Measurements from ENCODE around the gene TPBGL. TPM values are rescaled to one million over a fixed set of nuclear protein-coding genes. Genes with fewer than 3 reads are reported as not detected.

TPBGL gene
- total RNA-seq = under 1 TPM; 0.07 to 0.14 TPM

GRCh38 chr11:75240311-75241035 lies at the start of gene TPBGL:
TSS of gene TPBGL (plus strand) at chr11:75240774. CDS start at chr11:75241050, 276 bp downstream.
- Mint-ChIP-seq H3K4me3 (peak within 1 kb of the TSS; percentile 86 to 89), H3K9me3 (no peaks in the 10 kb centered on the region), H3K27me3 (ENCODE audit: low read depth) (peaks cover 47% of the 10 kb centered on the region), H3K4me1 (ENCODE audit: low read depth) (peaks cover 5% of the 10 kb centered on the region), H3K36me3 (ENCODE audit: insufficient read depth in 2 of 2) (no peaks in the 10 kb centered on the region), H3K27ac (no peak within 1 kb of the TSS)
- peak; percentile 13 to 22 for DNase-seq
- no peak for ATAC-seq (replicated peaks in 1 of 2)

GRCh38 chr11:75191330-75191717 lies 49.2 kb upstream of the TPBGL start:
- no peak overlapping the region for H3K4me3 Mint-ChIP-seq
- H3K4me1 Mint-ChIP-seq (ENCODE audit: low read depth) = no peaks in the 10 kb centered on the region
- H3K27me3 Mint-ChIP-seq (ENCODE audit: low read depth) = no peaks in the 10 kb centered on the region
- no peak for ATAC-seq (replicated peaks in 1 of 2)
- no peak overlapping the region for H3K27ac Mint-ChIP-seq
- H3K9me3 Mint-ChIP-seq = no peaks in the 10 kb centered on the region
- DNase-seq = no peak
- no peaks in the 10 kb centered on the region for H3K36me3 Mint-ChIP-seq (ENCODE audit: insufficient read depth in 2 of 2)

- Mint-ChIP-seq H3K9me3 (no peaks in the 10 kb centered on the region), H3K4me1 (ENCODE audit: low read depth) (no peaks in the 10 kb centered on the region), H3K27me3 (ENCODE audit: low read depth) (no peaks in the 10 kb centered on the region), H3K27ac (no peak overlapping the region), H3K36me3 (ENCODE audit: insufficient read depth in 2 of 2) (no peaks in the 10 kb centered on the region), H3K4me3 (no peak overlapping the region)
- ATAC-seq (replicated peaks in 1 of 2) (no peak), DNase-seq (no peak)
These were observed 47.3 kb upstream of the TPBGL start for GRCh38 chr11:75193271-75193670.

GRCh38 chr11:75193711-75194110 lies 46.9 kb upstream of the TPBGL start:
- H3K27ac Mint-ChIP-seq = no peak overlapping the region
- DNase-seq (no peak), ATAC-seq (replicated peaks in 1 of 2) (no peak)
- H3K9me3 Mint-ChIP-seq = no peaks in the 10 kb centered on the region
- H3K4me3 Mint-ChIP-seq = no peak overlapping the region
- no peaks in the 10 kb centered on the region for H3K36me3 Mint-ChIP-seq (ENCODE audit: insufficient read depth in 2 of 2)
- no peaks in the 10 kb centered on the region for H3K27me3 Mint-ChIP-seq (ENCODE audit: low read depth)
- H3K4me1 Mint-ChIP-seq (ENCODE audit: low read depth) = no peaks in the 10 kb centered on the region

GRCh38 chr11:75194147-75194546 lies 46.4 kb upstream of the TPBGL start:
- no peaks in the 10 kb centered on the region for H3K27me3 Mint-ChIP-seq (ENCODE audit: low read depth)
- DNase-seq = no peak

GRCh38 chr11:75195167-75195962 lies 45.2 kb upstream of the TPBGL start:
- H3K36me3 Mint-ChIP-seq (ENCODE audit: insufficient read depth in 2 of 2) = no peaks in the 10 kb centered on the region
- no peak overlapping the region for H3K4me3 Mint-ChIP-seq
- no peak overlapping the region for H3K27ac Mint-ChIP-seq
- H3K4me1 Mint-ChIP-seq (ENCODE audit: low read depth) = no peaks in the 10 kb centered on the region
- DNase-seq (no peak), ATAC-seq (replicated peaks in 1 of 2) (no peak)
- no peaks in the 10 kb centered on the region for H3K27me3 Mint-ChIP-seq (ENCODE audit: low read depth)
- H3K9me3 Mint-ChIP-seq = no peaks in the 10 kb centered on the region

More at GRCh38 chr11:75194147-75194546, 46.4 kb upstream of the TPBGL start:
- no peaks in the 10 kb centered on the region for H3K36me3 Mint-ChIP-seq (ENCODE audit: insufficient read depth in 2 of 2)
- no peak for ATAC-seq (replicated peaks in 1 of 2)
- H3K4me3 Mint-ChIP-seq = no peak overlapping the region
- no peaks in the 10 kb centered on the region for H3K9me3 Mint-ChIP-seq
- H3K4me1 Mint-ChIP-seq (ENCODE audit: low read depth) = no peaks in the 10 kb centered on the region
- no peak overlapping the region for H3K27ac Mint-ChIP-seq

- H3K4me3 Mint-ChIP-seq = no peak overlapping the region
- no peaks in the 10 kb centered on the region for H3K27me3 Mint-ChIP-seq (ENCODE audit: low read depth)
- DNase-seq (no peak), ATAC-seq (replicated peaks in 1 of 2) (no peak)
- H3K4me1 Mint-ChIP-seq (ENCODE audit: low read depth) = no peaks in the 10 kb centered on the region
- H3K9me3 Mint-ChIP-seq = no peaks in the 10 kb centered on the region
- no peaks in the 10 kb centered on the region for H3K36me3 Mint-ChIP-seq (ENCODE audit: insufficient read depth in 2 of 2)
- H3K27ac Mint-ChIP-seq = no peak overlapping the region
These were observed 44.1 kb upstream of the TPBGL start for GRCh38 chr11:75196426-75196825.

GRCh38 chr11:75197512-75198277 lies 42.9 kb upstream of the TPBGL start:
- Mint-ChIP-seq H3K9me3 (no peaks in the 10 kb centered on the region), H3K27me3 (ENCODE audit: low read depth) (peaks cover 10% of the 10 kb centered on the region), H3K27ac (no peak overlapping the region), H3K36me3 (ENCODE audit: insufficient read depth in 2 of 2) (no peaks in the 10 kb centered on the region), H3K4me3 (no peak overlapping the region), H3K4me1 (ENCODE audit: low read depth) (no peaks in the 10 kb centered on the region)
- DNase-seq = no peak
- ATAC-seq (replicated peaks in 1 of 2) = no peak

GRCh38 chr11:75198278-75198973 lies 42.1 kb upstream of the TPBGL start:
- no peak overlapping the region for H3K27ac Mint-ChIP-seq
- no peak for ATAC-seq (replicated peaks in 1 of 2)
- H3K4me1 Mint-ChIP-seq (ENCODE audit: low read depth) = no peaks in the 10 kb centered on the region
- H3K27me3 Mint-ChIP-seq (ENCODE audit: low read depth) = peaks cover 12% of the 10 kb centered on the region
- H3K4me3 Mint-ChIP-seq = no peak overlapping the region
- no peaks in the 10 kb centered on the region for H3K36me3 Mint-ChIP-seq (ENCODE audit: insufficient read depth in 2 of 2)
- DNase-seq = no peak
- no peaks in the 10 kb centered on the region for H3K9me3 Mint-ChIP-seq

- H3K36me3 Mint-ChIP-seq (ENCODE audit: insufficient read depth in 2 of 2) = no peaks in the 10 kb centered on the region
- no peak overlapping the region for H3K27ac Mint-ChIP-seq
- H3K4me1 Mint-ChIP-seq (ENCODE audit: low read depth) = no peaks in the 10 kb centered on the region
- H3K9me3 Mint-ChIP-seq = no peaks in the 10 kb centered on the region
- H3K27me3 Mint-ChIP-seq (ENCODE audit: low read depth) = peaks cover 12% of the 10 kb centered on the region
- DNase-seq (no peak), ATAC-seq (replicated peaks in 1 of 2) (no peak)
- H3K4me3 Mint-ChIP-seq = no peak overlapping the region
These were observed 41.1 kb upstream of the TPBGL start for GRCh38 chr11:75199412-75199955.

GRCh38 chr11:75200051-75200450 lies 40.5 kb upstream of the TPBGL start:
- Mint-ChIP-seq H3K9me3 (no peaks in the 10 kb centered on the region), H3K36me3 (ENCODE audit: insufficient read depth in 2 of 2) (no peaks in the 10 kb centered on the region), H3K4me3 (no peak overlapping the region), H3K27me3 (ENCODE audit: low read depth) (peaks cover 12% of the 10 kb centered on the region), H3K4me1 (ENCODE audit: low read depth) (no peaks in the 10 kb centered on the region), H3K27ac (no peak overlapping the region)
- no peak for ATAC-seq (replicated peaks in 1 of 2)
- no peak for DNase-seq

GRCh38 chr11:75200531-75200930 lies 40.0 kb upstream of the TPBGL start:
- ATAC-seq (replicated peaks in 1 of 2) (no peak), DNase-seq (no peak)
- H3K4me1 Mint-ChIP-seq (ENCODE audit: low read depth) = no peaks in the 10 kb centered on the region
- H3K9me3 Mint-ChIP-seq = no peaks in the 10 kb centered on the region
- H3K36me3 Mint-ChIP-seq (ENCODE audit: insufficient read depth in 2 of 2) = no peaks in the 10 kb centered on the region
- no peak overlapping the region for H3K27ac Mint-ChIP-seq
- H3K4me3 Mint-ChIP-seq = no peak overlapping the region
- H3K27me3 Mint-ChIP-seq (ENCODE audit: low read depth) = peaks cover 12% of the 10 kb centered on the region
